Ectodermal cell (in vitro differentiated cells): ENCODE measurements around the gene TRIP6.
"Not testable (repeated sequence)": the region's sequence is repeated elsewhere in the genome, so short reads cannot be mapped to it uniquely, and the experiment has no call there.

Experiments used
- H3K27ac ChIP-seq: 2 replicates; pipeline ENCODE4 v1.7.0; 2013; ENCODE audit warnings: mild to moderate bottlenecking, low read depth, low read length; ENCODE audit not compliant: insufficient read depth, poor library complexity, severe bottlenecking
- H3K27me3 ChIP-seq: 2 replicates; pipeline ENCODE4 v1.7.0; 2013; ENCODE audit warnings: mild to moderate bottlenecking, low read length; ENCODE audit not compliant: insufficient read depth, control insufficient read depth, poor library complexity, severe bottlenecking
- H3K36me3 ChIP-seq: one replicate; pipeline ENCODE4 v1.7.0; 2013; ENCODE audit warnings: low read length; ENCODE audit not compliant: control insufficient read depth, insufficient read depth
- H3K4me1 ChIP-seq: one replicate; pipeline ENCODE4 v1.7.0; 2013; ENCODE audit warnings: low read length; ENCODE audit not compliant: control insufficient read depth, insufficient read depth
- H3K4me3 ChIP-seq: 2 replicates; pipeline ENCODE4 v1.7.0; 2013; ENCODE audit warnings: low read depth, low read length, control low read depth; ENCODE audit not compliant: insufficient read depth
- H3K9me3 ChIP-seq: 2 replicates; pipeline ENCODE4 v1.7.0; 2013; ENCODE audit warnings: mild to moderate bottlenecking, low read length, moderate library complexity; ENCODE audit not compliant: control insufficient read depth
- WGBS, 2 experiments: methylation state at CpG; one replicate each; pipeline ENCODE4 v1.1.7; 2013; ENCODE audit warnings: missing lambda C conversion rate in 2 of 2; 5-methylcytosine and 5-hydroxymethylcytosine counted together

Gene TRIP6

DNA sequence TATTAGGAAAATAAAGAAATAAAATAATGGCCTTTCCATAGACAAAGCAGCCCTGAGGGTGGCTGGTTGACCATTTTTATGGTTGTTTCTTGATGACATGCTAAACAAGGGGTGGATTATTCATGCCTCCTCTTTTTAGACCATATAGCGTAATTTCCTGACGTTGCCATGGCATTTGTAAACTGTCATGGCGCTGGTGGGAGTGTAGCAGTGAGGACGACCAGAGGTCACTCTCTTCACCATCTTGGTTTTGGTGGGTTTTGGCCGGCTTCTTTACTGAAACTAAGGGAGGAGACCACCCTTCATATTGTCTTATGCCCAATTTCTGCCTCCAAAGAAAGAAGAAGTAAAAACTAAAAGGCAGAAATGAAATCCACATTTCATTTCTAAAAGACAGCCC lies 52.1 kb downstream of the TRIP6 start:
- H3K27me3 ChIP-seq, H3K4me3 ChIP-seq, H3K9me3 ChIP-seq, H3K4me1 ChIP-seq, H3K36me3 ChIP-seq, H3K27ac ChIP-seq: not testable (repeated sequence)
- WGBS, 2 experiments = 97 to 98% methylated on average over 5 of the region's 5 CpGs

DNA sequence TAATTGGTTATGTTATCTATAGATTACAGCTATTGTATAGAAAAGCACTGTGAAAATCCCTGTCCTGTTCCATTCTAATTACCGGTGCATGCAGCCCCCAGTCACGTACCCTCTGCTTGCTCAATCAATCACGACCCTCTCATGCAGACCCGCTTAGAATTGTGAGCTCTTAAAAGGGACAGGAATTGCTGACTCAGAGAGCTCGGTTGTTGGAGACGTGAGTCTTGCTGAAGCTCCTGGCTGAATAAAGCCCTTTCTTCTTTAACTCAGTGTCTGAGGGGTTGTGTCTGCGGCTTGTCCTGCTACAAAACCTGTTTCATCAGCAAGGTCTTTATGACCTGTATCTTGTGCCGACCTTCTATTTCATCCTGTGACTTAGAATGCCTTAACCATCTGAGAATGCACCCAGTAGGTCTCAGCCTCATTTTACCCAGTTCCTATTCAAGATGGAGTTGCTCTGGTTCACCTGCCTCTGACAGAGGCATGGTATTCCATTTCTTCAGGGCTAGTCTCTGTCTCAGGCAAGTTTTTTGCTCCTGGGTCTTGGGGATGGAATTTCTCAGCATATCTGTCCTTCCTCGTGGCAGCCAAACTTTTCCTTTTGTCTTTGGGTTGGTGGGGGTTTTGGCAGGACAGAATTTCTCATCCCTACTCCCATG lies 52.7 kb downstream of the TRIP6 start:
- H3K4me1 ChIP-seq, H3K9me3 ChIP-seq, H3K27ac ChIP-seq, H3K4me3 ChIP-seq, H3K27me3 ChIP-seq, H3K36me3 ChIP-seq: not testable (repeated sequence)
- WGBS, 2 experiments = 92% methylated on average over 9 of the region's 9 CpGs

DNA sequence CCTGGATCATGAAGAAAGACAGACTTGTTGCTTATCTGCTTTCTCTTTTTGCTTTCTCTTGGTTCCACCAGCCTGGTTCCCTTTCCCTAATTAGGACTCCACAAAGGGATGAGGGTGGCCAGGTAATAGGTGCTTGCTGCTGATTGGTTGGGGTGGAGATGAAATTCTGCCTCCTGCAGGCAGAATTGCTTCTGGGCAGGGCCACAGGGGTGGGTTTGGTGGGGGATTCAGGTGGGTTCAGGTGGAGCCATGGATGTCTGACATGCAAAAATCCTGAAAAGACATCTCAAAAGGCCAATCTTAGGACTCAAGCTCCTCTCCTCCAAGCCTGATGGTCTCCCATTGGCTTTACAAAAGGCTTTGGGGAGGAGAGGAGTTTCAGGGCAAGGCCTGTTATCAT lies 53.9 kb downstream of the TRIP6 start:
- Histone ChIP-seq H3K36me3 (no peaks in the 10 kb centered on the region), H3K4me1 (no peaks in the 10 kb centered on the region), H3K27ac (no peak overlapping the region), H3K9me3 (no peaks in the 10 kb centered on the region), H3K4me3 (no peak overlapping the region), H3K27me3 (no peaks in the 10 kb centered on the region)
